HG02840 (cell line): ENCODE measurements around the gene GOLM1.
"Not testable (repeated sequence)": the region's sequence is repeated elsewhere in the genome, so short reads cannot be mapped to it uniquely, and the experiment has no call there.

Source experiments
- ATAC-seq: cut with Tn5 transposase; IDR thresholded peaks from one replicate; pipeline ENCODE4 v1.9.1; 2021; ENCODE audit warnings: mild to moderate bottlenecking, moderate library complexity, moderate number of reproducible peaks; ENCODE audit not compliant: unreplicated experiment, low FRiP score

The GOLM1 gene, protein sequence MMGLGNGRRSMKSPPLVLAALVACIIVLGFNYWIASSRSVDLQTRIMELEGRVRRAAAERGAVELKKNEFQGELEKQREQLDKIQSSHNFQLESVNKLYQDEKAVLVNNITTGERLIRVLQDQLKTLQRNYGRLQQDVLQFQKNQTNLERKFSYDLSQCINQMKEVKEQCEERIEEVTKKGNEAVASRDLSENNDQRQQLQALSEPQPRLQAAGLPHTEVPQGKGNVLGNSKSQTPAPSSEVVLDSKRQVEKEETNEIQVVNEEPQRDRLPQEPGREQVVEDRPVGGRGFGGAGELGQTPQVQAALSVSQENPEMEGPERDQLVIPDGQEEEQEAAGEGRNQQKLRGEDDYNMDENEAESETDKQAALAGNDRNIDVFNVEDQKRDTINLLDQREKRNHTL

GRCh38 chr9:86098824-86099700 is at the start of gene GOLM1:
TSS of gene GOLM1 (minus strand) at chr9:86099558. CDS start at chr9:86079320, 20,238 bp downstream.
- ATAC-seq = peak; percentile 71

DNA sequence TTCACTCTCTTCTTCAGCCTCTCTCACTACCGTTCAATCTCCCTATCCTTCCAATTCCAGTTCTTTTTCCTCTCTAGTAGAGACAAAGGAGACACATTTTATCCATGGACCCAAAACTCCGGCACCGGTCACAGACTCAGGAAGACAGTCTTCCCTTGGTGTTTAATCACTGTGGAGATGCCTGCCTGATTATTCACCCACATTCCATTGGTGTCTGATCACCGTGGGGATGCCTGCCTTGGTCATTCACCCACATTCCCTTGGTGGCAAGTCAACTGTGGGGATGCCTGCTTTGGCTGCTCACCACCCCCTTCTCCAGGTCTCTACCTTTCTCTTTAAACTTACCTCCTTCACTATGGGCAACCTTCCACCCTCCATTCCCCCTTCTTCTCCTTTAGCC is 47.3 kb upstream of the GOLM1 start:
- ATAC-seq = not testable (repeated sequence)

DNA sequence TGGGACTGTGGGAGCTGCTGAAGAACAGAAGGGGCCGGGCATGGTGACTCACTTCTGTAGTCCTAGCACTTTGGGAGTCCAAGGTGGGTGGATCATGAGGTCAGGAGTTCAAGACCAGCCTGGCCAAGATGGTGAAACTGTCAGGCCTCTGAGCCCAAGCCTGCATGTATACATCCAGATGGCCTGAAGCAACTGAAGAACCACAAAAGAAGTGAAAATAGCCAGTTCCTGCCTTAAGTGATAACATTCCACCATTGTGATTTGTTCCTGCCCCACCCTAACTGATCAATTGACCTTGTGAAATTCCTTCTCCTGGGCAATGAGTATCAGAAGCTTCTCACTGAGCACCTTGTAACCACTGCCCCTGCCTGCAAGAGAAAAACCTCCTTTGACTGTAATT is 46.6 kb upstream of the GOLM1 start:
- not testable (repeated sequence) for ATAC-seq

DNA sequence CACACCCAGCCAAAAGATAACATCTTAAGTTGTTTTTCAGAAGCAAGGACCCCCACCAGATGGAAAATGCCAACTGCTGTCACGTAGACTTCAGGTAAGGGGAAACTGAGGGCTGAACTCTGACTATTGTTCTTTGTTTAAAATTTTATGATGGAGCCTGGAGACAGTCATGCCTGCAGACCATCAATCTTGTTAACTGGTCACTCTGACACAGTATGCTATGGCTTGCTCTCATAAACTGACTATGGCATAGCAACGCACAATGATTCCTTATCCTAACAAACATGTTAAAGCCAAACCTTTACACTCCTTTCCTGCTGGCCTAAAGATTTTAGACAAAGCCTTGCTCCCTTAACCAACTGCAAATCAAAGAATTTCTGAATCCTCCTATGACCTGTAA is 43.6 kb upstream of the GOLM1 start:
- ATAC-seq = no peak

- ATAC-seq = no peak
Measured at GRCh38 chr9:86141843-86142242, 42.5 kb upstream of the GOLM1 start.

- no peak for ATAC-seq
Measured at GRCh38 chr9:86135371-86135770, 36.0 kb upstream of the GOLM1 start.

DNA sequence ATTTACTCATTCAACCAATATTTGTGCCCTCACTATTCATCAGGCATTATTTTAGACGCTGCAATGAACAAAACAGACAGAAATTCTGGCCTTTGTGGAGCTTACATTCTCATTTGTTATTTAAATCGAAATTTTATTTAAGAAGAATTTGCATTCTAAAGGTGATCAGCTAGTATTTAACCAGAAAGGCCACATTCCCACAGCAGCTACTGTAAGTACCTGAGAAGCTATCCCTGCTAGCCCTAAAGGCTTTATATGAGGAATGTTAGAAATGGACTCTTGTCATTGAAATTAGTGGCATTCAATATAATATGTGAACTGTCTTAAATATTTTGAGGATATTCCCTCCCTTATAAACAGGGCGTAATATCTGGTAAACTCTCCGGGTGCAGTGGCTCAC is 35.0 kb upstream of the GOLM1 start:
- ATAC-seq = no peak

- ATAC-seq = no peak
Measured at GRCh38 chr9:86128235-86128822, 29.0 kb upstream of the GOLM1 start.

- ATAC-seq = no peak
Measured at GRCh38 chr9:86126998-86127972, 27.9 kb upstream of the GOLM1 start.

GRCh38 chr9:86122311-86122710 is 23.0 kb upstream of the GOLM1 start:
- ATAC-seq = no peak

DNA sequence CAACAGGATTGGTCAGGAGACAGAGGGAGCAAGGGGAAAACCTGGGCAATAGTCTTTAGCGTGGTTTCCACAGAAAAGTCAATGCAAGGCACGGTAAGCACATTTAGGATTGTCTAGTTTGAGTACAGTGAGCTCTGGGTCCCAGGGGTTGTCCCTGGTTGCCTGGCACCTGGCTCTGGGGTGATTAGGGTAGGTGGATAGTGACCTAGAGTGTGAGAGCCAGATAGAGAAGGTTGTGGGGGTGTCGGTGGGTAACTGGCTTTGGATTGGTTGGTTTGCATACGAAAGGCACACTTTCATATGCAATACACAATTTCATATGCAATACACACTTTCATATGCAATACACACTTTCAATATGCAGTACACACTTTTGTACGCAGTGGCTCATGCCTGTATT is 20.1 kb upstream of the GOLM1 start:
- no peak for ATAC-seq

DNA sequence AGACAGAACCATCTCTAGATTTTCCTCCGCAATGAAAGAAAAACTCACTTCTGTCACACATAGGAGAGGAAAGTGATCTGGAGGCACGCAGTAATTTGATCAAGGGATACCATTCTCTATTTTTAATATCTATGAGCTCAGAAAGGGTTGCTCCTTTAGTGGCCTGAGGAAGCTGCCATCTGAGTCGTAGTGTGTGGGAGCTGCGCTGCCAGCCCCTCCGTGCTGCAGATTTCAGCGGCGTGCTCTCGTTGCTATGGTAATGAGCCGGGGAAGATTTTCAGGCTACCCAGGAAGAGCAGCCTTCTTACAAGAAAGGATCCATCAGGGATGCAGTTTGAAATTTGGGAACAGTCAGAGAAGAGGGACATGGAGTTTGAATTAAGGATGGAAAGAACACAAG is 17.1 kb upstream of the GOLM1 start:
- no peak for ATAC-seq

DNA sequence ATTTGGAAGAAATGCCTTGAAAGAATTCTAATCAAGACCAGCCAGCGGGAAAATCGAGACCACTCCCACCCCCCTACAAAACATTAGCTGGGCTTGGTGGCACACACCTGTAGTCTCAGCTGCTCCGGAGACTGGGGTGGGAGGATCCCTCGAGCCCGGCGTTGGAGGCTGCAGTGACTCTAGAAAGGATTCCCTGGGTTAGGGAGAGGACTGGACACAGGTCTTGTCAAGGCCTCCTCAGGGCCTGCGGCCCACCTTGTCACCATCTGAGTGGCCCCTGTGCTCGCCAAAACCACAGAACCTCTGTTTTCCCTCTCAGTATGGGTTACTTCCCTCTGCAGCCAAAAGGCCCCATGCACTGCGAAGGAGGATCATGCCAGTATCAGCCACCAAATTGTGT is 16.5 kb upstream of the GOLM1 start:
- no peak for ATAC-seq

DNA sequence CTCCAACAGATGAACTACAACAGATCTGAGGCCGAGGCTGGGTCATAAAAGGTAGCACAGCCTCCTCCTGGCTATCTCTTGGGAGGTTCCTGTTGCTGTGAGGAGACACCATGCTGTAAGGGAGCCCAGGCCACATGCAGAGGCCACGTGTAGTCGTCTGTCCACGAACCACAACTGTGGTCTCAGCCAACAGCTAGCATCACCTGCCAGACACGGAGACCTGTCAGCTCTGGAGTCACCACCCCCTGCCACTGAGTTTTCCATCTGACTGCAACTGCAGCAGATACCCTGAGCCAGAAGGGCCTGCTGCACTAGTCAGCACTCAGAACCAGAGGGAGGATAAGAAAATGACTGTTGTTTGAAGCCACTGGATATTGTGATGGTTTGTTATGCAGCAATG is 12.7 kb upstream of the GOLM1 start:
- ATAC-seq = no peak

DNA sequence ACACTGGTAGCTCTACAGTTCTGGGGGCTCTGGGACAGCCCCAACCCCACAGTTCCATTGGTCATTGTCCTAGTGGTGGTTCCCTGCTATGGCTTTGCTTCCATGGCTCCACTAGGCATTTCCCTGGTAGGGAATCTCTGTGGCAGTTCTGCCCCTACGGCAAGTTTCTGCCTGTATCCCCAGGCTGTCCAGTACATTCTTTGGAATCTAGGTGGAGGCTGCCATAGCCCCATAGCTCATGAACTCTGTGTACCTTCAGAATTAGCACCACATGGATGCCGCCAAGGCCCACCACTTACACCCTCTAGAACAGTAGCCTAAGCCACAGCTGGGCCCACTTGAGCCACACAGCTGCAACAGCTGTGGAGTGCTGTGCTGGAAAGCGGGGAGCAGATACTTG is 3.3 kb upstream of the GOLM1 start:
- ATAC-seq = no peak

DNA sequence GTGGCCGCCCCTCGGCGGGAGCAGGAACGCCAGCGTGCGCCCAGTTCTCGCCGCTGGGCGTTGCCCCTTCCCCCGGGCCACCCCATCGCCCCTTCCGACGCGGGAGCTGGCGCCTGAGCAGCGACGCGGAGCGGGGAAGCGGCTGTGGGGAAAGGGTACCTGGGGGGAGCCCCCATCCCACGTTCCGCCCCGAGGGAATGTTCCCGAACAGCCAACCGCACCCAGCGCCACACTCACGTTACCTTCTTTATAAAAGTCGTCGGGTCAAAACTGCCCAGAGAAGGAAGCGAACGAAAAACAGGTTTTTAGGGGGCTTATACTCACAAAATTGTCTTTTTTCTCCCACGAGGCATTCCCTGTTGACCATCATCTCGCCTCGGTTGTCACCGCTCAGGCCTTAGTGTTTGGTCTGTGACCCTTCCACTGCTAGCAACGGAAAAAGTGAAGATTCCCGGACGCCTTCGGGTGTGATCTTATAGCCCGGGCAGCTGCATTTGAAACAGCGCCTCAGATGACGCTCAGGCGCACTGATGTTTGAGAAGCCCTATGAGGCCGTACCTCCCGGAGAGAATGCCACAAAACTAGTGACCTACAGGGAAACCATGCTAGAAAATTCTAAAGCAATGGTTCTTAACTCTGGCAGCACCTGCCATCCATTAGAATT is 475 bp upstream of the GOLM1 start:
- peak; percentile 5 for ATAC-seq

DNA sequence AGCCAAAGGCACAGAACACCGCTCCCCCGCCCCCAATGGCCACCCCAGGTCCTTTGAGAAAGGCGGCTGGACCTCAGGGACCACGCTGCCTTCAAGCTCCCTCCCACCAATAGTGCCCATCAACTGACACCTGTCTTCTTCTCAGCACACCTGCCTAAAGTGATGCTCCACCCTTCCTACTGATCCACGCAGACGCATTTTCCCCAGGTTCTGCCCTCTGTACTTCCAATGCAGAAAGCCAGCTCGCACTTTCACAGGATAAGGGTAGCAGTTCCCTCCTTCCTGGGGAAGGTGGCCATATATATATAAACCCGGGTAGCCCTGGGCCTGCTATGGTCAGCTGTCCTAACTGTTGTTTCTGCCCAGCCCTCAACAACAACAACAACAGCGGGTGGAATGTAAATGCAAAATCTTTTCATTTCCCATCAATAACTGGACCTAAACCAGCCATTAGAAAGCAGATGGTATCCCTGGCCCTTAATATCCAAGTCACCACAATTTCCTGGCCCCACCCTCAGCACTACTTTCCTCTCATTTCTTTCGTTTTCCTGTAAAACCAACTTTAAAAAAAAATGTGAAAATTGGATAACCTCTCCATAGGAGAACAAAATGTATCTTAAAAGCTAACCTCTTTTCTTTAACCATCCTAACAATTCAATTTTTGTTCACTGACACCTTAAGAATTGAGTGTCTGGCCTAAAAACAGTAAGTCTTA is 1.7 kb downstream of the GOLM1 start:
- ATAC-seq = no peak

DNA sequence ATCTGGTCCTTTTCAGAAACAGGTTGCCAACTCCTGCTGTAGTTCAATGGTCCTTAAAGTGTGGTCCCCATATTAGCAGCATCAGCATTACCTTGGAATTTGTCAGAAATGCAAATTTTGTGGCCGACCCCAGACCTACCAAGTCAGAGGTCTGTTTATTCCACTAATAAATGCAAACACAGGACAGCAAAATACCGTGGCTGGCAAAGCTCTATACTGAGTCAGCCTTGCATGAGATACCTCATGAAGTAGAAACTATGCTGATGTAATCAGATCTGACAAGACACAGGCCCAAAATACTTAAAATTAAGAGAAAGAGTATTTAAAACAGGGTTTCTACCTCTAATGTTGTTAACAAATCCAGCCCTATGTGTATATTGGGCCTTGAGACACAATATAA is 3.0 kb downstream of the GOLM1 start:
- ATAC-seq = no peak
